Thoracic aorta (tissue), 2 donors: ENCODE data around the gene CALHM6. TPM values are rescaled to one million over a fixed set of nuclear protein-coding genes. Genes with fewer than 3 reads are reported as not detected.
"Not testable (repeated sequence)": the region's sequence is repeated elsewhere in the genome, so short reads cannot be mapped to it uniquely, and the experiment has no call there.

Experiments used
- ATAC-seq: fragments of 150-250 bp; one replicate; pipeline ENCODE4 v1.8.0; 2017; ENCODE audit warnings: low read depth; ENCODE audit not compliant: insufficient number of reproducible peaks, low FRiP score
- DNase-seq: peaks from one replicate; pipeline ENCODE4 v3.0.0-alpha.2; 2020; ENCODE audit warnings: low spot score
- H3K27ac ChIP-seq, 2 donors: fragments of 200-600 bp; sonication (generic); 1 replicate in 1 of 2; 2 replicates in 1 of 2; pipeline ENCODE4 v1.5.1; 2016; ENCODE audit warnings: mild to moderate bottlenecking in 2 of 2, moderate library complexity in 2 of 2
- H3K27me3 ChIP-seq: fragments of 200-600 bp; sonication (generic); replicated peaks from 2 replicates; pipeline ENCODE4 v1.6.0; 2016; ENCODE audit warnings: mild to moderate bottlenecking; ENCODE audit not compliant: insufficient read depth
- H3K36me3 ChIP-seq: fragments of 200-600 bp; sonication (generic); one replicate; pipeline ENCODE4 v1.5.1; 2016
- H3K4me1 ChIP-seq, 2 donors: fragments of 200-600 bp; sonication (generic); 1 replicate in 1 of 2; 2 replicates in 1 of 2; pipeline versions ENCODE4 v1.5.1 to v1.6.0; 2016; ENCODE audit warnings: low read depth in 2 of 2, mild to moderate bottlenecking in 1 of 2; ENCODE audit not compliant: control insufficient read depth in 1 of 2
- H3K4me3 ChIP-seq: fragments of 200-600 bp; sonication (generic); 2 replicates; pipeline ENCODE4 v1.5.1; 2016; ENCODE audit warnings: mild to moderate bottlenecking
- H3K9me3 ChIP-seq: fragments of 200-600 bp; sonication (generic); 2 replicates; pipeline ENCODE4 v1.5.1; 2016
- CTCF ChIP-seq: fragments of 200-600 bp; sonication (generic); IDR thresholded peaks from one replicate; pipeline ENCODE4 v1.5.1; 2019; ENCODE audit warnings: antibody characterized with exemption
- total RNA-seq, 2 donors: library from RNA; depleted of rRNA; stranded (reverse); fragments of >200 nt; gene quantifications; one replicate each; pipeline versions ENCODE4 v1.1.0 to v1.2.3, GENCODE V29; 2016

CALHM6 gene
- total RNA-seq, 2 donors from 2014 or later: 3.9 to 15.0 TPM

DNA sequence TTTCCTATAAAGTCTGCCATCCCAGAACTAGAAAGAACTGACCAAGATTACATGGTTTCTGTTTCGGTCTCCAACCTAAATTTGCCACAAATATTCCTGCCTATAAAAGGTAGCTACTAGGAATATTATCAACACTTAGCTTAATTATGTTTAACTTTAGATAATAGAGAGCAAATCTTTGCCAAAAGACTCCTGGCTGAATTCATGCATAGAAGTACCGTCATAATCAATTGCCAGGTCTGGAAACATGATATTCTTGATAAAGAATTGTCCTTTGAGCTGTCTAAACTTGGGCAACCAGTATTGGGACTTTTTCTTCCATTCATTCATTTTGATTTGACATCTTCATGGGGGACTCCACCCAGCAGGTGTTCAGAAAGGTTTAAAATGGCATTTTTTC lies 22.4 kb downstream of the CALHM6 start:
- Histone ChIP-seq H3K9me3 (no peaks in the 10 kb centered on the region), H3K4me3 (no peak overlapping the region), H3K36me3 (no peaks in the 10 kb centered on the region), H3K27ac (no peak overlapping the region), H3K4me1 (no peaks in the 10 kb centered on the region), H3K27me3 (no peaks in the 10 kb centered on the region)
- no peak for ATAC-seq
- TF ChIP-seq CTCF: no peak
- DNase-seq: no peak

DNA sequence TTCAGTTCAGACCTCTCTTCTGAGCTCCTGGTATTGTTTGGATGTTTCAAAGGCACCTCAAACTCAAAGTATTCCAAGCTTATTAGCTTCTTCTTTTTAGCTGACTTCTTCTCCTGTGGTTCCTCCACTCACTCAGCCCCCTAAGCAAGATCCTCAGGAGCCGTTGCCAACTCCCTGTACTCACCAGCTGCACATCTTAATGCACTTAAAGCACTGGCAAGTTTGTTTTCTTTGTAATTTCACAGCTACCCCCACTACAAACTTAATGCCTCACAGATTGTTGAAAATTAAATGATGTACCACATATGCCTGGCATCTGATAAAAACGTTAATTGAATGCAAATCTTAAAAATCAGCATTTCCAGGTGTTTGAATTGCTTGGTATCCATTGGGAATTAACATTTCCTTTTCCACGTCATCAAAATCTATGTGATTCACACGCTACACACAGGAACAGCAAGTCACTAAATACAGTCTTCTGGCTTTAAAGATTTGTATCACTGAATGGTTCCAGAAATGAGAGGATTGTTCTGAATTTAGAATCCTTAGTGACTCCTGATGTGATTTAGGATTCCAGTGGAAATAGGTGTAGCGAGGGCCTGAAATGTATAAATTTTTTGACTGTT lies 24.5 kb downstream of the CALHM6 start:
- DNase-seq: no peak
- ATAC-seq: no peak
- Histone ChIP-seq H3K4me3 (no peak overlapping the region), H3K9me3 (no peaks in the 10 kb centered on the region), H3K27ac (no peak overlapping the region), H3K36me3 (no peaks in the 10 kb centered on the region), H3K4me1 (no peaks in the 10 kb centered on the region), H3K27me3 (no peaks in the 10 kb centered on the region)
- TF ChIP-seq CTCF: no peak

GRCh38 chr6:116491610-116492330 lies 30.6 kb downstream of the CALHM6 start:
- Histone ChIP-seq H3K4me1 (no peaks in the 10 kb centered on the region), H3K4me3 (no peak overlapping the region), H3K9me3 (no peaks in the 10 kb centered on the region), H3K36me3 (no peaks in the 10 kb centered on the region), H3K27me3 (no peaks in the 10 kb centered on the region), H3K27ac (no peak overlapping the region)
- no peak for DNase-seq
- no peak for TF ChIP-seq CTCF
- no peak for ATAC-seq

- no peak overlapping the region for H3K27ac ChIP-seq
- no peaks in the 10 kb centered on the region for H3K4me1 ChIP-seq
- no peak for TF ChIP-seq CTCF
- H3K27me3 ChIP-seq: no peaks in the 10 kb centered on the region
- H3K9me3 ChIP-seq: no peaks in the 10 kb centered on the region
- H3K4me3 ChIP-seq: no peak overlapping the region
- DNase-seq: no peak
- no peaks in the 10 kb centered on the region for H3K36me3 ChIP-seq
- no peak for ATAC-seq
These were observed 31.3 kb downstream of the CALHM6 start for GRCh38 chr6:116492331-116493067.

- not testable (repeated sequence) for H3K4me3 ChIP-seq, H3K4me1 ChIP-seq, H3K27ac ChIP-seq, ATAC-seq, H3K9me3 ChIP-seq, H3K27me3 ChIP-seq, H3K36me3 ChIP-seq, DNase-seq
These were observed 34.0 kb downstream of the CALHM6 start for GRCh38 chr6:116495161-116495560.
